Right lobe of liver (tissue), 4 donors: ENCODE data around the gene METTL8.
"Not testable (repeated sequence)": the region's sequence is repeated elsewhere in the genome, so short reads cannot be mapped to it uniquely, and the experiment has no call there.

Source experiments
- POLR2A ChIP-seq: fragments of 450-650 bp; IDR thresholded peaks from one replicate; pipeline ENCODE4 v1.6.1; 2017; ENCODE audit warnings: antibody characterized with exemption, mild to moderate bottlenecking
- TF ChIP-seq, protein P1 (sequence below), 4 donors: fragments of 200-600 bp in 3 of 4; fragments of 450-650 bp in 1 of 4; IDR thresholded peaks; one replicate each; pipeline versions ENCODE4 v1.5.1 to v1.8.0; 2016 to 2022; ENCODE audit warnings: antibody characterized with exemption in 4 of 4, mild to moderate bottlenecking in 2 of 4
- donor health status: DM: no; HTN: no; CAD: no.
- donor health status: DM: no; HTN: no; CAD: no.
- donor health status: DM: no; HTN: yes; CAD: no.

DNA sequence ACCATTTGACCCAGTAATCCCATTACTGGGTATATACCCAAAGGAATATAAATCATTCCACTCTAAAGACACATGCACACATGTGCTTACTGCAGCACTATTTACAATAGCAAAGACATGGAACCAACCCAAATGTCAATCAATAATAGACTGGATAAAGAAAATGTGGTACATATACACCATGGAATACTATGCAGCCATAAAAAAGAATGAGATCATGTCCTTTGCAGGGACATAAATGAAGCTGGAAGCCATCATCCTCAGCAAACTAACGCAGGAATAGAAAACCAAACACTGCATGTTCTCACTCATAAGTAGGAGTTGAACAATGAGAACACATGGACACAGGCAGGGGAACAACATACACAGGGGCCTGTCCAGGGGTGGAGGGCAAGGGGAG is 51.6 kb downstream of the METTL8 start:
- not testable (repeated sequence) for TF ChIP-seq POLR2A
- TF ChIP-seq, protein P1, sequence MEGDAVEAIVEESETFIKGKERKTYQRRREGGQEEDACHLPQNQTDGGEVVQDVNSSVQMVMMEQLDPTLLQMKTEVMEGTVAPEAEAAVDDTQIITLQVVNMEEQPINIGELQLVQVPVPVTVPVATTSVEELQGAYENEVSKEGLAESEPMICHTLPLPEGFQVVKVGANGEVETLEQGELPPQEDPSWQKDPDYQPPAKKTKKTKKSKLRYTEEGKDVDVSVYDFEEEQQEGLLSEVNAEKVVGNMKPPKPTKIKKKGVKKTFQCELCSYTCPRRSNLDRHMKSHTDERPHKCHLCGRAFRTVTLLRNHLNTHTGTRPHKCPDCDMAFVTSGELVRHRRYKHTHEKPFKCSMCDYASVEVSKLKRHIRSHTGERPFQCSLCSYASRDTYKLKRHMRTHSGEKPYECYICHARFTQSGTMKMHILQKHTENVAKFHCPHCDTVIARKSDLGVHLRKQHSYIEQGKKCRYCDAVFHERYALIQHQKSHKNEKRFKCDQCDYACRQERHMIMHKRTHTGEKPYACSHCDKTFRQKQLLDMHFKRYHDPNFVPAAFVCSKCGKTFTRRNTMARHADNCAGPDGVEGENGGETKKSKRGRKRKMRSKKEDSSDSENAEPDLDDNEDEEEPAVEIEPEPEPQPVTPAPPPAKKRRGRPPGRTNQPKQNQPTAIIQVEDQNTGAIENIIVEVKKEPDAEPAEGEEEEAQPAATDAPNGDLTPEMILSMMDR (IDR thresholded peaks at IDR 0.05): not testable (repeated sequence)
